Endothelial cell of umbilical vein (primary cell): ENCODE measurements around the gene RAB5IF. TPM values are rescaled to one million over a fixed set of nuclear protein-coding genes. Genes with fewer than 3 reads are reported as not detected.

Source experiments
- BruUV-seq: library from RNA; stranded (reverse); fragments of 400-500 nt; replicated peaks from 2 replicates; lab custom pipeline; 2021; lab: Mats Ljungman, UMichigan
- CTCF ChIA-PET: fragments of 300-600, 350-600 bp; sonication (Branson Sonifier 250); formaldehyde crosslinking; loops from one replicate; lab custom pipeline; 2021; ENCODE audit warnings: antibody characterized with exemption, inconsistent platforms; lab: Charles Lee
- POLR2A ChIA-PET: fragments of 300-600, 350-600 bp; sonication (Branson Sonifier 250); formaldehyde crosslinking; loops from one replicate; lab custom pipeline; 2021; ENCODE audit warnings: antibody characterized with exemption, inconsistent platforms; lab: Charles Lee
- DNase-seq: peaks from one replicate; pipeline ENCODE4 v3.0.0-alpha.2; 2011; ENCODE audit warnings: low read depth, low spot score
- FAIRE-seq: peaks from 2 replicates; lab custom pipeline; 2011; peaks lifted over from hg19 to GRCh38; lab: Jason Lieb, UNC
- H2AFZ ChIP-seq: 2 replicates; pipeline ENCODE4 v1.6.0; 2012; ENCODE audit warnings: low read depth, low read length, control low read depth, inconsistent platforms
- H3K27ac ChIP-seq: 2 replicates; pipeline ENCODE4 v1.5.1; 2011; ENCODE audit warnings: low read depth, mild to moderate bottlenecking, control low read depth, low read length, moderate library complexity; ENCODE audit not compliant: insufficient read depth
- H3K27me3 ChIP-seq, 2 experiments: 2 replicates each; pipeline versions ENCODE4 v1.6.0 to v1.6.1; 2011; ENCODE audit warnings: low read length in 2 of 2, mixed read lengths in 1 of 2; ENCODE audit not compliant: control insufficient read depth in 2 of 2, insufficient read depth in 2 of 2
- H3K36me3 ChIP-seq, 2 experiments: 2 replicates in 1 of 2; 3 replicates in 1 of 2; pipeline ENCODE4 v1.5.1; 2011; ENCODE audit warnings: low read length in 2 of 2, mild to moderate bottlenecking in 1 of 2, moderate library complexity in 1 of 2; ENCODE audit not compliant: control insufficient read depth in 2 of 2, insufficient read depth in 2 of 2; ENCODE audit errors: extremely low read depth in 1 of 2
- H3K4me1 ChIP-seq: 3 replicates; pipeline ENCODE4 v1.5.1; 2011; ENCODE audit warnings: mild to moderate bottlenecking, low read length; ENCODE audit not compliant: control insufficient read depth, insufficient read depth; ENCODE audit errors: extremely low read depth
- H3K4me2 ChIP-seq: 2 replicates; pipeline ENCODE4 v1.6.1; 2011; ENCODE audit warnings: low read length, control low read depth, mixed read lengths; ENCODE audit not compliant: insufficient read depth
- H3K4me3 ChIP-seq, 3 experiments: fragments of 200-600 bp in 1 of 3; sonication (generic), shearing (Covaris generic) in 1 of 3; replicated peaks in 1 of 3; 2 replicates each; pipeline ENCODE4 v1.5.1; 2011 to 2016; ENCODE audit warnings: control low read depth in 3 of 3, low read length in 3 of 3, mild to moderate bottlenecking in 2 of 3, inconsistent platforms in 1 of 3, low read depth in 1 of 3, moderate library complexity in 1 of 3; ENCODE audit not compliant: insufficient read depth in 1 of 3
- H3K79me2 ChIP-seq: 2 replicates; pipeline ENCODE4 v1.6.0; 2012; ENCODE audit warnings: low read length, inconsistent platforms; ENCODE audit not compliant: control insufficient read depth, insufficient read depth
- H3K9ac ChIP-seq: replicated peaks from 2 replicates; pipeline ENCODE3; 2011; ENCODE audit warnings: low read length, control low read depth; ENCODE audit not compliant: insufficient read depth; ENCODE audit errors: extremely low read depth
- H3K9me1 ChIP-seq: replicated peaks from 3 replicates; pipeline ENCODE4 v1.6.0; 2011; ENCODE audit warnings: mild to moderate bottlenecking, low read length; ENCODE audit not compliant: control insufficient read depth, insufficient read depth; ENCODE audit errors: extremely low read depth
- H3K9me3 ChIP-seq: replicated peaks from 2 replicates; pipeline ENCODE4 v1.5.1; 2012; ENCODE audit warnings: low read length, inconsistent platforms; ENCODE audit not compliant: control insufficient read depth, insufficient read depth
- H4K20me1 ChIP-seq: replicated peaks from 2 replicates; pipeline ENCODE3; 2011; ENCODE audit warnings: mild to moderate bottlenecking, low read length; ENCODE audit not compliant: control insufficient read depth, insufficient read depth; ENCODE audit errors: extremely low read depth
- CTCF ChIP-seq, 2 donors: IDR thresholded peaks; 1 replicate in 1 of 2; 2 replicates in 1 of 2; pipeline ENCODE4 v1.5.1; 2011; ENCODE audit warnings: low read length in 2 of 2, mild to moderate bottlenecking in 2 of 2, moderate library complexity in 2 of 2, control low read depth in 1 of 2, inconsistent platforms in 1 of 2, low read depth in 1 of 2; ENCODE audit not compliant: insufficient read depth in 1 of 2; ENCODE audit errors: extremely low read depth in 1 of 2
- EZH2 ChIP-seq: IDR thresholded peaks from 2 replicates; pipeline ENCODE4 v1.6.1; 2012; ENCODE audit warnings: borderline replicate concordance, low read depth, mild to moderate bottlenecking, moderate library complexity, low read length, inconsistent platforms; ENCODE audit not compliant: severe bottlenecking
- FOS ChIP-seq: IDR thresholded peaks from 2 replicates; pipeline ENCODE4 v1.6.1; 2011; ENCODE audit warnings: mild to moderate bottlenecking, low read length, moderate library complexity, borderline replicate concordance; ENCODE audit not compliant: insufficient read depth
- GATA2 ChIP-seq: IDR thresholded peaks from 2 replicates; pipeline ENCODE4 v1.7.0; 2011; ENCODE audit warnings: low read depth, mild to moderate bottlenecking, moderate library complexity, mixed read lengths, low read length; ENCODE audit not compliant: insufficient read length, insufficient read depth
- JUN ChIP-seq: IDR thresholded peaks from 2 replicates; pipeline ENCODE4 v1.6.1; 2011; ENCODE audit warnings: borderline replicate concordance, low read depth; ENCODE audit not compliant: insufficient read length, insufficient read depth
- MAX ChIP-seq: IDR thresholded peaks from 2 replicates; pipeline ENCODE4 v1.6.1; 2011; ENCODE audit not compliant: insufficient read depth, insufficient read length
- MYC ChIP-seq: IDR thresholded peaks from one replicate; pipeline ENCODE4 v1.6.1; 2011; ENCODE audit warnings: mild to moderate bottlenecking, low read depth, low read length
- POLR2A ChIP-seq: IDR thresholded peaks from 2 replicates; pipeline ENCODE4 v1.6.1; 2012; ENCODE audit warnings: low read depth, mild to moderate bottlenecking, control low read depth, low read length
- POLR2AphosphoS5 ChIP-seq: IDR thresholded peaks from 2 replicates; pipeline ENCODE4 v1.6.1; 2012; ENCODE audit warnings: low read depth, mild to moderate bottlenecking, control low read depth, low read length, moderate library complexity; ENCODE audit not compliant: insufficient read depth
- dilution Hi-C: fragments of 300-500 bp; cut with MboI; formaldehyde crosslinking; loops from one replicate; pipeline ENCODE4 v1.15.0; 2019; ENCODE audit warnings: low sequenced_read_pairs; ENCODE audit not compliant: extremely low pct_ligation_motif_present
- intact Hi-C: fragments of 100-400 bp; cut with micrococcal nuclease; formaldehyde crosslinking; loops from one replicate; pipeline ENCODE4 v1.10.0; 2022
- polyA plus RNA-seq, 4 experiments: library from polyadenylated mRNA; depleted of rRNA in 3 of 4; stranded (reverse) in 3 of 4; unstranded in 1 of 4; fragments of >200 nt; gene quantifications; 2 replicates each; pipeline versions ENCODE4 v1.2.1 to v1.2.3, GENCODE V29; 2011 to 2012; ENCODE audit warnings: missing spikeins in 1 of 4
- total RNA-seq: library from RNA; stranded (reverse); gene quantifications from 2 replicates; pipeline ENCODE4 v1.2.3, GENCODE V29; 2021

The RAB5IF gene
- total and polyA plus RNA-seq, 2 donors (not counting 3 experiments of a cell fraction or from before 2014, with no cell fraction given), result 113 to 162 TPM

GRCh38 chr20:36646678-36647077 lies 41.1 kb downstream of the RAB5IF start:
- TF ChIP-seq GATA2 (no peak), CTCF (IDR thresholded peaks at IDR 0.05; ENCODE audit: extremely low read depth in 1 of 2, insufficient read depth in 1 of 2, low read depth in 1 of 2, low read length in 2 of 2) (no peak), MAX (no peak), POLR2AphosphoS5 (no peak), MYC (no peak), POLR2A (no peak), EZH2 (no peak), JUN (no peak), FOS (no peak)
- no peak overlapping the region for H2AFZ ChIP-seq
- no peaks in the 10 kb centered on the region for H3K9me3 ChIP-seq
- no peaks in the 10 kb centered on the region for H3K27me3 ChIP-seq
- H3K4me1 ChIP-seq, result no peaks in the 10 kb centered on the region
- no peak for DNase-seq
- no peaks in the 10 kb centered on the region for H3K36me3 ChIP-seq
- dilution Hi-C loops (no loop called here), intact Hi-C loops (no loop called here)
- no peak for FAIRE-seq
- H3K4me3 ChIP-seq, result no peak overlapping the region
- BruUV-seq, result no TSS peak
- no peaks in the 10 kb centered on the region for H4K20me1 ChIP-seq
- H3K79me2 ChIP-seq, result no peaks in the 10 kb centered on the region
- no peak overlapping the region for H3K9ac ChIP-seq
- ChIA-PET CTCF (interaction anchor here (1.1 kb wide), 1 partner anchor 34 kb away, joined by 3 read pairs; no protein-coding TSS in a partner anchor), POLR2A (no interaction called here)
- no peak overlapping the region for H3K27ac ChIP-seq
- H3K9me1 ChIP-seq, result no peaks in the 10 kb centered on the region
- H3K4me2 ChIP-seq, result no peak overlapping the region
